HepG2 (cell line): ENCODE measurements around the gene CASKIN1. TPM values are rescaled to one million over a fixed set of nuclear protein-coding genes. Genes with fewer than 3 reads are reported as not detected.

Experiments
- ASH2L ChIP-seq: fragments of 300-600, 200-600 bp; sonication (generic); IDR thresholded peaks from 2 replicates; pipeline ENCODE4 v1.7.0; 2017; ENCODE audit warnings: low read depth, mild to moderate bottlenecking, moderate library complexity, mixed read lengths, low read length; ENCODE audit not compliant: insufficient read length
- CEBPZ ChIP-seq: IDR thresholded peaks from 2 replicates; pipeline ENCODE4 v1.6.1; 2012; ENCODE audit warnings: low read length, improper control_type of control experiment
- IKZF4 ChIP-seq: sonication (generic); formaldehyde crosslinking; IDR thresholded peaks from 2 replicates; pipeline ENCODE4 v1.5.1; 2020; ENCODE audit warnings: borderline replicate concordance, mild to moderate bottlenecking, low read depth, missing genetic modification reagents; ENCODE audit errors: not compliant biosample characterization
- MED13 ChIP-seq: sonication (generic); formaldehyde crosslinking; IDR thresholded peaks from 2 replicates; pipeline ENCODE4 v1.5.0; 2020; ENCODE audit warnings: missing genetic modification reagents
- NKX3-1 ChIP-seq: sonication (generic); formaldehyde crosslinking; IDR thresholded peaks from 2 replicates; pipeline ENCODE4 v1.5.0; 2020; ENCODE audit warnings: missing genetic modification reagents
- NONO ChIP-seq, 2 experiments: fragments of 450-650 bp in 1 of 2; sonication (generic) in 1 of 2; formaldehyde crosslinking in 1 of 2; IDR thresholded peaks in 1 of 2; conservative IDR thresholded peaks in 1 of 2; 2 replicates each; pipeline versions ENCODE4 v1.6.1 to v1.8.0; 2017 to 2022; ENCODE audit warnings: mild to moderate bottlenecking in 1 of 2, missing genetic modification reagents in 1 of 2, moderate library complexity in 1 of 2
- POLR2G ChIP-seq: fragments of 200-400 bp; formaldehyde crosslinking; IDR thresholded peaks from 2 replicates; pipeline ENCODE4 v1.6.1; 2018; ENCODE audit warnings: mild to moderate bottlenecking, low read depth, low read length, moderate library complexity
- RFXAP ChIP-seq: sonication (generic); formaldehyde crosslinking; IDR thresholded peaks from 2 replicates; pipeline ENCODE4 v1.4.0; 2020; ENCODE audit warnings: missing genetic modification reagents, borderline replicate concordance
- ZFX ChIP-seq: sonication (generic); formaldehyde crosslinking; IDR thresholded peaks from 2 replicates; pipeline ENCODE4 v1.4.0; 2020; ENCODE audit warnings: mild to moderate bottlenecking, low read depth, missing genetic modification reagents, moderate library complexity
- ZNF143 ChIP-seq: sonication (generic); formaldehyde crosslinking; IDR thresholded peaks from 2 replicates; pipeline ENCODE4 v1.4.0; 2020; ENCODE audit warnings: missing genetic modification reagents
- ZNF501 ChIP-seq: sonication (generic); formaldehyde crosslinking; IDR thresholded peaks from 2 replicates; pipeline ENCODE4 v1.5.1; 2020; ENCODE audit warnings: mild to moderate bottlenecking, moderate library complexity, missing genetic modification reagents
- ZNF672 ChIP-seq: sonication (generic); formaldehyde crosslinking; IDR thresholded peaks from 2 replicates; pipeline ENCODE4 v1.8.1; 2022; ENCODE audit warnings: missing genetic modification reagents
- ZSCAN31 ChIP-seq: sonication (generic); formaldehyde crosslinking; IDR thresholded peaks from 2 replicates; pipeline ENCODE4 v1.5.0; 2020; ENCODE audit warnings: low read depth, mild to moderate bottlenecking, missing genetic modification reagents
- polyA plus RNA-seq, 8 experiments: library from polyadenylated mRNA; depleted of rRNA in 3 of 8; stranded (reverse) in 7 of 8; unstranded in 1 of 8; fragments of >200 nt; fragmentation: Illumina TruSeq in 4 of 8; extraction: Trizol in 4 of 8; gene quantifications; 2 replicates each; pipeline versions ENCODE4 v1.2.1 to v1.2.3, GENCODE V29; 2011 to 2016; ENCODE audit warnings: low read depth in 4 of 8, missing spikeins in 1 of 8, mixed read lengths in 1 of 8; ENCODE audit not compliant: insufficient read depth in 1 of 8
- total RNA-seq, 5 experiments: library from RNA; depleted of rRNA; stranded (reverse); fragments of >200 nt; fragmentation: Illumina TruSeq; extraction: Trizol; gene quantifications; 2 replicates each; pipeline ENCODE4 v1.2.3, GENCODE V29; 2016; ENCODE audit warnings: low read depth in 1 of 5
- TF ChIP-seq, protein P1 (sequence below): sonication (generic); formaldehyde crosslinking; IDR thresholded peaks from 2 replicates; pipeline ENCODE4 v1.9.0; 2021; ENCODE audit warnings: missing genetic modification reagents, mild to moderate bottlenecking, borderline replicate concordance
- TF ChIP-seq, protein P2 (sequence below): sonication (generic); formaldehyde crosslinking; IDR thresholded peaks from 2 replicates; pipeline ENCODE4 v1.8.1; 2022; ENCODE audit warnings: low read depth, mild to moderate bottlenecking, missing genetic modification reagents
- TF ChIP-seq, protein P3 (sequence below): sonication (generic); formaldehyde crosslinking; IDR thresholded peaks from 2 replicates; pipeline ENCODE4 v1.4.0; 2020; ENCODE audit warnings: missing genetic modification reagents, mild to moderate bottlenecking, borderline replicate concordance

CASKIN1 gene
- total and polyA plus RNA-seq, 2 of the 13 experiments (the other 11 are each of a cell fraction or from before 2014, with no cell fraction given): 1.2 to 2.2 TPM

- TF ChIP-seq, protein P1, sequence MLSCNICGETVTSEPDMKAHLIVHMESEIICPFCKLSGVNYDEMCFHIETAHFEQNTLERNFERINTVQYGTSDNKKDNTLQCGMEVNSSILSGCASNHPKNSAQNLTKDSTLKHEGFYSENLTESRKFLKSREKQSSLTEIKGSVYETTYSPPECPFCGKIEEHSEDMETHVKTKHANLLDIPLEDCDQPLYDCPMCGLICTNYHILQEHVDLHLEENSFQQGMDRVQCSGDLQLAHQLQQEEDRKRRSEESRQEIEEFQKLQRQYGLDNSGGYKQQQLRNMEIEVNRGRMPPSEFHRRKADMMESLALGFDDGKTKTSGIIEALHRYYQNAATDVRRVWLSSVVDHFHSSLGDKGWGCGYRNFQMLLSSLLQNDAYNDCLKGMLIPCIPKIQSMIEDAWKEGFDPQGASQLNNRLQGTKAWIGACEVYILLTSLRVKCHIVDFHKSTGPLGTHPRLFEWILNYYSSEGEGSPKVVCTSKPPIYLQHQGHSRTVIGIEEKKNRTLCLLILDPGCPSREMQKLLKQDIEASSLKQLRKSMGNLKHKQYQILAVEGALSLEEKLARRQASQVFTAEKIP (CRISPR knock-in tag): no peak
- no peak for TF ChIP-seq ZSCAN31
- TF ChIP-seq ZNF143 (CRISPR knock-in tag): peak; percentile 28; the same call in 1 of the 2 replicates
- TF ChIP-seq NKX3-1 (CRISPR knock-in tag): peak; percentile 51; the same call in 1 of the 2 replicates
- TF ChIP-seq NONO (IDR thresholded peaks at IDR 0.05): no peak
- 0 out of 2 replicates have a peak, but pooled peaks have one; percentile 27 for TF ChIP-seq NONO (CRISPR knock-in tag; conservative IDR thresholded peaks at IDR 0.05)
- TF ChIP-seq, protein P2, sequence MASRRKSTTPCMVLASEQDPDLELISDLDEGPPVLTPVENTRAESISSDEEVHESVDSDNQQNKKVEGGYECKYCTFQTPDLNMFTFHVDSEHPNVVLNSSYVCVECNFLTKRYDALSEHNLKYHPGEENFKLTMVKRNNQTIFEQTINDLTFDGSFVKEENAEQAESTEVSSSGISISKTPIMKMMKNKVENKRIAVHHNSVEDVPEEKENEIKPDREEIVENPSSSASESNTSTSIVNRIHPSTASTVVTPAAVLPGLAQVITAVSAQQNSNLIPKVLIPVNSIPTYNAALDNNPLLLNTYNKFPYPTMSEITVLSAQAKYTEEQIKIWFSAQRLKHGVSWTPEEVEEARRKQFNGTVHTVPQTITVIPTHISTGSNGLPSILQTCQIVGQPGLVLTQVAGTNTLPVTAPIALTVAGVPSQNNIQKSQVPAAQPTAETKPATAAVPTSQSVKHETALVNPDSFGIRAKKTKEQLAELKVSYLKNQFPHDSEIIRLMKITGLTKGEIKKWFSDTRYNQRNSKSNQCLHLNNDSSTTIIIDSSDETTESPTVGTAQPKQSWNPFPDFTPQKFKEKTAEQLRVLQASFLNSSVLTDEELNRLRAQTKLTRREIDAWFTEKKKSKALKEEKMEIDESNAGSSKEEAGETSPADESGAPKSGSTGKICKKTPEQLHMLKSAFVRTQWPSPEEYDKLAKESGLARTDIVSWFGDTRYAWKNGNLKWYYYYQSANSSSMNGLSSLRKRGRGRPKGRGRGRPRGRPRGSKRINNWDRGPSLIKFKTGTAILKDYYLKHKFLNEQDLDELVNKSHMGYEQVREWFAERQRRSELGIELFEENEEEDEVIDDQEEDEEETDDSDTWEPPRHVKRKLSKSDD (CRISPR knock-in tag): 0 out of 2 replicates have a peak, but pooled peaks have one; percentile 3
- TF ChIP-seq MED13 (CRISPR knock-in tag): peak; percentile 53; the same call in 1 of the 2 replicates
- TF ChIP-seq ZFX (CRISPR knock-in tag): 0 out of 2 replicates have a peak, but pooled peaks have one; percentile 20
- TF ChIP-seq, protein P3, sequence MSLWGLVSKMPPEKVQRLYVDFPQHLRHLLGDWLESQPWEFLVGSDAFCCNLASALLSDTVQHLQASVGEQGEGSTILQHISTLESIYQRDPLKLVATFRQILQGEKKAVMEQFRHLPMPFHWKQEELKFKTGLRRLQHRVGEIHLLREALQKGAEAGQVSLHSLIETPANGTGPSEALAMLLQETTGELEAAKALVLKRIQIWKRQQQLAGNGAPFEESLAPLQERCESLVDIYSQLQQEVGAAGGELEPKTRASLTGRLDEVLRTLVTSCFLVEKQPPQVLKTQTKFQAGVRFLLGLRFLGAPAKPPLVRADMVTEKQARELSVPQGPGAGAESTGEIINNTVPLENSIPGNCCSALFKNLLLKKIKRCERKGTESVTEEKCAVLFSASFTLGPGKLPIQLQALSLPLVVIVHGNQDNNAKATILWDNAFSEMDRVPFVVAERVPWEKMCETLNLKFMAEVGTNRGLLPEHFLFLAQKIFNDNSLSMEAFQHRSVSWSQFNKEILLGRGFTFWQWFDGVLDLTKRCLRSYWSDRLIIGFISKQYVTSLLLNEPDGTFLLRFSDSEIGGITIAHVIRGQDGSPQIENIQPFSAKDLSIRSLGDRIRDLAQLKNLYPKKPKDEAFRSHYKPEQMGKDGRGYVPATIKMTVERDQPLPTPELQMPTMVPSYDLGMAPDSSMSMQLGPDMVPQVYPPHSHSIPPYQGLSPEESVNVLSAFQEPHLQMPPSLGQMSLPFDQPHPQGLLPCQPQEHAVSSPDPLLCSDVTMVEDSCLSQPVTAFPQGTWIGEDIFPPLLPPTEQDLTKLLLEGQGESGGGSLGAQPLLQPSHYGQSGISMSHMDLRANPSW (CRISPR knock-in tag): no peak
- 0 out of 2 replicates have a peak, but pooled peaks have one; percentile 40 for TF ChIP-seq ZNF501 (CRISPR knock-in tag)
- no peak for TF ChIP-seq CEBPZ
- TF ChIP-seq ASH2L: no peak
- TF ChIP-seq POLR2G: peak; percentile 18
- no peak for TF ChIP-seq IKZF4 (CRISPR knock-in tag)
- TF ChIP-seq RFXAP (CRISPR knock-in tag): 0 out of 2 replicates have a peak, but pooled peaks have one; percentile 39
- TF ChIP-seq ZNF672 (CRISPR knock-in tag): peak; percentile 86; the same call in 1 of the 2 replicates
Measured at GRCh38 chr16:2151188-2152091, 45.0 kb downstream of the CASKIN1 start (continued).
